ENCODE results near the gene TSPO.
"Not testable (repeated sequence)": the region's sequence is repeated elsewhere in the genome, so short reads cannot be mapped to it uniquely, and the experiment has no call there.

DNA sequence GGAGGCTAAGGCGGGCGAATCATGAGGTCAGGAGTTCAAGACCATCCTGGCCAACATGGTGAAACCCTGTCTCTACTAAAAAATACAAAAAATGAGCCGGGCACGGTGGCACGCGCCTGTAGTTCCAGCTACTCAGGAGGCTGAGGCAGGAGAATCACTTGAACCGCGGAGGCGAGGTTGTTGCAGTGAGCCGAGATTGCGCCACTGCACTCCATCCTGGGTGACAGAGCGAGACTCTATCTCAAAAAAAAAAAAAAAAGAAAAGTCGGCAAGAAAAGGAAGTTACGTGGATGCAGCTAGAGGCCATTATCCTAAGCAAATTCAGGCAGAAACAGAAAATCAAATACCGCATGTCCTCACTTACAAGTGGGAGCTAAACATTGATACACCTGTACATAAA is 5.0 kb upstream of the TSPO start:
- not testable (repeated sequence) for TF ChIP-seq CTCF (IDR thresholded peaks at IDR 0.05; ENCODE audit: low read length); EZH2 (IDR thresholded peaks at IDR 0.05; ENCODE audit: borderline replicate concordance, low read length)

Measured in OCI-LY1 (cell line).